PC-3 (cell line): Measurements from ENCODE around the gene TXNDC15. TPM values are rescaled to one million over a fixed set of nuclear protein-coding genes. Genes with fewer than 3 reads are reported as not detected.

ENCODE experiments used
- ATAC-seq: fragments of 200-7000 bp; cut with Tn5 transposase; 2 replicates; pipeline ENCODE4 v1.9.1; 2020; ENCODE audit warnings: mild to moderate bottlenecking, moderate library complexity
- BruUV-seq: library from RNA; stranded (reverse); fragments of 400-500 nt; replicated peaks from 2 replicates; lab custom pipeline; 2021; lab: Mats Ljungman, UMichigan
- CTCF ChIA-PET: fragments of 300-600 bp; sonication (Branson Sonifier 250); formaldehyde crosslinking; loops from one replicate; lab custom pipeline; 2022; ENCODE audit warnings: antibody characterized with exemption; lab: Charles Lee
- POLR2A ChIA-PET: fragments of 300-600 bp; sonication (Branson Sonifier 250); formaldehyde crosslinking; loops from one replicate; lab custom pipeline; 2022; ENCODE audit warnings: antibody characterized with exemption; ENCODE audit not compliant: unreplicated experiment; lab: Charles Lee
- DNase-seq: peaks from one replicate; pipeline ENCODE4 v3.0.0-alpha.2; 2015
- H2AFZ ChIP-seq: fragments of 300-600 bp; sonication (generic); 2 replicates; pipeline ENCODE4 v1.6.0; 2016; ENCODE audit warnings: antibody characterized with exemption, low read length
- H3F3A ChIP-seq: fragments of 300-600 bp; sonication (generic); one replicate; pipeline ENCODE4 v1.6.0; 2017; ENCODE audit warnings: antibody characterized with exemption, low read length, control low read depth, mild to moderate bottlenecking; ENCODE audit not compliant: unreplicated experiment
- H3K27ac ChIP-seq: fragments of 300-600 bp; sonication (generic); 2 replicates; pipeline ENCODE4 v1.5.1; 2016; ENCODE audit warnings: mild to moderate bottlenecking, low read length
- H3K27me3 ChIP-seq: fragments of 300-600 bp; sonication (generic); 2 replicates; pipeline ENCODE4 v1.6.1; 2016; ENCODE audit warnings: low read length, mixed read lengths
- H3K36me3 ChIP-seq: fragments of 300-600 bp; sonication (generic); 2 replicates; pipeline ENCODE4 v1.6.1; 2016; ENCODE audit warnings: low read depth, mixed run types, low read length, mixed read lengths
- H3K4me1 ChIP-seq: fragments of 300-600 bp; sonication (generic); 2 replicates; pipeline ENCODE4 v1.5.1; 2016; ENCODE audit warnings: low read length; ENCODE audit not compliant: insufficient read depth
- H3K4me2 ChIP-seq: fragments of 300-600 bp; sonication (generic); 2 replicates; pipeline ENCODE4 v1.6.0; 2016; ENCODE audit warnings: low read length
- H3K4me3 ChIP-seq: fragments of 300-600 bp; sonication (generic); 2 replicates; pipeline ENCODE4 v1.5.1; 2016; ENCODE audit warnings: mild to moderate bottlenecking, low read length, mixed read lengths
- H3K79me2 ChIP-seq: fragments of 300-600 bp; sonication (generic); 2 replicates; pipeline ENCODE4 v1.6.1; 2017; ENCODE audit warnings: low read length, mixed read lengths
- H3K9ac ChIP-seq: fragments of 300-600 bp; sonication (generic); 2 replicates; pipeline ENCODE4 v1.6.0; 2016; ENCODE audit warnings: mild to moderate bottlenecking, low read length
- H3K9me2 ChIP-seq: fragments of 300-600 bp; sonication (generic); replicated peaks from 2 replicates; pipeline ENCODE4 v1.6.1; 2016; ENCODE audit warnings: mixed run types, low read length, mixed read lengths
- H3K9me3 ChIP-seq: fragments of 300-600 bp; sonication (generic); 2 replicates; pipeline ENCODE4 v1.6.1; 2016; ENCODE audit warnings: low read length, mixed read lengths
- H4K20me1 ChIP-seq: fragments of 300-600 bp; sonication (generic); 2 replicates; pipeline ENCODE4 v1.6.1; 2016; ENCODE audit warnings: low read length, mixed read lengths
- CTCF ChIP-seq: fragments of 300-600 bp; sonication (generic); conservative IDR thresholded peaks from 2 replicates; pipeline ENCODE4 v1.5.1; 2017; ENCODE audit warnings: antibody characterized with exemption, low read depth, mild to moderate bottlenecking, low read length
- EZH2 ChIP-seq: fragments of 300-600 bp; sonication (generic); IDR thresholded peaks from one replicate; pipeline ENCODE4 v1.6.1; 2017; ENCODE audit warnings: antibody characterized with exemption, mild to moderate bottlenecking, low read length; ENCODE audit not compliant: unreplicated experiment
- EZH2phosphoT487 ChIP-seq: fragments of 300-600 bp; sonication (generic); IDR thresholded peaks from 2 replicates; pipeline ENCODE4 v1.6.1; 2018; ENCODE audit warnings: mild to moderate bottlenecking, antibody characterized with exemption, low read length, borderline replicate concordance
- intact Hi-C: fragments of 100-400 bp; cut with micrococcal nuclease; formaldehyde crosslinking; loops from 2 replicates; pipeline ENCODE4 v1.9.0; 2023
- total RNA-seq: library from RNA; depleted of rRNA; stranded (reverse); fragments of >200 nt; gene quantifications from 2 replicates; pipeline ENCODE4 v1.2.3, GENCODE V29; 2014

Gene TXNDC15
- total RNA-seq, 1 experiment from 2014 or later, result 42.6 TPM

GRCh38 chr5:134864707-134865106, 9.5 kb upstream of the TXNDC15 start:
- Histone ChIP-seq H2AFZ (no peak overlapping the region), H3K4me1 (no peaks in the 10 kb centered on the region), H3K4me3 (no peak overlapping the region), H3K9ac (no peak overlapping the region), H3K36me3 (no peaks in the 10 kb centered on the region), H4K20me1 (no peaks in the 10 kb centered on the region), H3K9me3 (no peaks in the 10 kb centered on the region), H3K79me2 (no peaks in the 10 kb centered on the region), H3F3A (no peaks in the 10 kb centered on the region), H3K27me3 (no peaks in the 10 kb centered on the region), H3K9me2 (no peaks in the 10 kb centered on the region), H3K27ac (no peak overlapping the region), H3K4me2 (no peak overlapping the region)
- BruUV-seq, result no TSS peak
- DNase-seq (no peak), ATAC-seq (no peak)
- CTCF ChIA-PET, result no interaction called here
- intact Hi-C loops, result no loop called here
- no peak for TF ChIP-seq CTCF
- no peak for TF ChIP-seq EZH2phosphoT487
- no peak for TF ChIP-seq EZH2
- POLR2A ChIA-PET, result no interaction called here

GRCh38 chr5:134873494-134873893, 677 bp upstream of the TXNDC15 start:
- peak overlapping the region; percentile 81; the same call in 1 of the 2 replicates for H3K4me3 ChIP-seq
- no peaks in the 10 kb centered on the region for H3K9me2 ChIP-seq
- no peaks in the 10 kb centered on the region for H3K27me3 ChIP-seq
- ChIA-PET POLR2A (interaction anchor here (0.6 kb wide), 1 partner anchor 38 kb away, joined by 7 read pairs; no protein-coding TSS in a partner anchor), CTCF (no interaction called here)
- peaks cover 15% of the 10 kb centered on the region for H3K79me2 ChIP-seq
- no peaks in the 10 kb centered on the region for H3K9me3 ChIP-seq
- intact Hi-C loops, result no loop called here
- H3K36me3 ChIP-seq, result no peaks in the 10 kb centered on the region
- no peak overlapping the region for H3K27ac ChIP-seq
- H4K20me1 ChIP-seq, result no peaks in the 10 kb centered on the region
- no peak for TF ChIP-seq EZH2phosphoT487
- TF ChIP-seq EZH2, result no peak
- no peak for TF ChIP-seq CTCF
- H2AFZ ChIP-seq, result peak overlapping the region; percentile 93
- H3K4me2 ChIP-seq, result peak overlapping the region; percentile 96
- H3K4me1 ChIP-seq, result peaks cover 6% of the 10 kb centered on the region; the same call in 1 of the 2 replicates
- H3F3A ChIP-seq, result no peaks in the 10 kb centered on the region
- TSS peak; percentile 72 for BruUV-seq
- peak overlapping the region; percentile 80; the same call in 1 of the 2 replicates for H3K9ac ChIP-seq
- ATAC-seq (no peak), DNase-seq (no peak)

GRCh38 chr5:134874831-134875655, 872 bp downstream of the TXNDC15 start:
- Histone ChIP-seq H3K27me3 (no peaks in the 10 kb centered on the region), H3K9ac (peak overlapping the region; percentile 80), H3K4me1 (peaks cover 6% of the 10 kb centered on the region; the same call in 1 of the 2 replicates), H3K79me2 (peaks cover 16% of the 10 kb centered on the region), H3K4me3 (peak overlapping the region; percentile 81), H4K20me1 (no peaks in the 10 kb centered on the region), H3K4me2 (peak overlapping the region; percentile 96), H3K36me3 (no peaks in the 10 kb centered on the region), H3K9me3 (no peaks in the 10 kb centered on the region), H3K9me2 (no peaks in the 10 kb centered on the region), H3F3A (no peaks in the 10 kb centered on the region), H2AFZ (peak overlapping the region; percentile 93), H3K27ac (peak overlapping the region; percentile 47)
- no peak for TF ChIP-seq EZH2phosphoT487
- no peak for TF ChIP-seq EZH2
- no peak for TF ChIP-seq CTCF
- TSS peak; percentile 48 for BruUV-seq
- ChIA-PET CTCF (no interaction called here), POLR2A (no interaction called here)
- ATAC-seq (peak; percentile 72), DNase-seq (peak; percentile 55)
- intact Hi-C loops, result loop anchor here (1.0 kb wide), 1 partner anchor 30 kb away; the partner anchor contains the start of gene PCBD2
